ENCODE data around the gene SLC35B4.

The SLC35B4 gene

DNA sequence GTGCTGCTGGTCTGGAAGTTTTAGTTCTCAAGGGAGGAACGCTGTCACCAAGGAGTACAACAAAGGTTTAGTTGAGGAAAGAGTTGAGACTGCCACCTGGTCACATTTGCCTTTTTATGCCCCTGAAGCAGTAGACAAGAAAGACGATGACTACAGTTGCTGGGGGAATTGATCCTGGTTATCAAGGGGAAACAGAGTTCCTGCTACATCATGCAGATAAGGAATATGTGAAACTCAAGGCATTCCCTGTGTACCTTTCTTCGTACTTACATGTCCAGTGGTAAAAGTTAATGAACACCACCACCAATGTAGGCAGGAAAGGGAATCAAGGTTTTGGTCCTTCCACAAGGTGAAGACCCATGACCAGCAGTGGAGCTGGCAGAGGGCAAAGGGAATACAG, 31.8 kb downstream of the SLC35B4 start:
- no peak for DNase-seq (ENCODE audit: low read depth)
- H3K4me3 ChIP-seq (replicated peaks; ENCODE audit: low read depth, low read length) = no peak overlapping the region
- TF ChIP-seq, protein P1, sequence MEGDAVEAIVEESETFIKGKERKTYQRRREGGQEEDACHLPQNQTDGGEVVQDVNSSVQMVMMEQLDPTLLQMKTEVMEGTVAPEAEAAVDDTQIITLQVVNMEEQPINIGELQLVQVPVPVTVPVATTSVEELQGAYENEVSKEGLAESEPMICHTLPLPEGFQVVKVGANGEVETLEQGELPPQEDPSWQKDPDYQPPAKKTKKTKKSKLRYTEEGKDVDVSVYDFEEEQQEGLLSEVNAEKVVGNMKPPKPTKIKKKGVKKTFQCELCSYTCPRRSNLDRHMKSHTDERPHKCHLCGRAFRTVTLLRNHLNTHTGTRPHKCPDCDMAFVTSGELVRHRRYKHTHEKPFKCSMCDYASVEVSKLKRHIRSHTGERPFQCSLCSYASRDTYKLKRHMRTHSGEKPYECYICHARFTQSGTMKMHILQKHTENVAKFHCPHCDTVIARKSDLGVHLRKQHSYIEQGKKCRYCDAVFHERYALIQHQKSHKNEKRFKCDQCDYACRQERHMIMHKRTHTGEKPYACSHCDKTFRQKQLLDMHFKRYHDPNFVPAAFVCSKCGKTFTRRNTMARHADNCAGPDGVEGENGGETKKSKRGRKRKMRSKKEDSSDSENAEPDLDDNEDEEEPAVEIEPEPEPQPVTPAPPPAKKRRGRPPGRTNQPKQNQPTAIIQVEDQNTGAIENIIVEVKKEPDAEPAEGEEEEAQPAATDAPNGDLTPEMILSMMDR (IDR thresholded peaks at IDR 0.05; ENCODE audit: low read length, missing control alignments) = no peak

DNA sequence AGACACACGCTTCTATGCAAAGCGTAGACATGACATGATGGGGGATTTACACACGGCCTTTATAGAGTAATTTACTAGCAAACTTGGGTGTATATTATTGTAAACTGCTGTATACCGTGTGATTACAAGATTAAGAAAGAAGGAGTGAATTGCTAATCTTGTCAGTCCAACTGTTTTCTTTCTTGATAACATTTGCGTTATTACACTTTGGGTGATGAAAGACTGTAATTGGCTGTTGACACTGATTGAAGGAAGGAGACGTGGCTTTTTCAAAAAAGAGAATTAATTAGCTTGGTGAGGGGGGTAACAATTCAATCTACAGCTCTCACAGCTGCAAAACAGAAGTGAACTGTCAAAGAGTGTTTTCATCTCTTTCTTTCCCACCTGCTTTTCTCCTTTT, 32.7 kb downstream of the SLC35B4 start:
- no peak overlapping the region for H3K4me3 ChIP-seq (replicated peaks; ENCODE audit: low read depth, low read length)
- DNase-seq (ENCODE audit: low read depth) = no peak
- TF ChIP-seq, protein P1 (IDR thresholded peaks at IDR 0.05; ENCODE audit: low read length, missing control alignments) = no peak

DNA sequence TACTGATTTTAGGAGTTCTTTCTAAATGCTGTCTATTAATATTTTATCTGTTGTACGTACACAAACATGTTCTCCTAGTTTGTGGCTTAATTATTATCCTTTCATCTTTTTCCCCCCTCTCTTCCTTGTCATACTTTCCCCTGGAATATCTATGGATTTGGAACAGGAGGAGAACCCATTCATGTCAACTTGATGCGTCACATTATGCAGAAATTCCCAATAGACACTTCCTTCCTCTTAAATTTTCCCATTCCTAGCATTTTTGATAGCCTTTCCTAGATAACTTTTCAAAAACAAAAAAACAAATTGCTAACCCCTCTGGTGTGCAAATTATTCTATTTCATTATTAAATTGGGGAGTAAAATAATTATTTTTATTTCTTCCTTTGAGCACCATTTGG, 36.2 kb downstream of the SLC35B4 start:
- TF ChIP-seq, protein P1 (IDR thresholded peaks at IDR 0.05; ENCODE audit: low read length, missing control alignments) = no peak
- DNase-seq (ENCODE audit: low read depth) = no peak
- H3K4me3 ChIP-seq (replicated peaks; ENCODE audit: low read depth, low read length) = no peak overlapping the region

DNA sequence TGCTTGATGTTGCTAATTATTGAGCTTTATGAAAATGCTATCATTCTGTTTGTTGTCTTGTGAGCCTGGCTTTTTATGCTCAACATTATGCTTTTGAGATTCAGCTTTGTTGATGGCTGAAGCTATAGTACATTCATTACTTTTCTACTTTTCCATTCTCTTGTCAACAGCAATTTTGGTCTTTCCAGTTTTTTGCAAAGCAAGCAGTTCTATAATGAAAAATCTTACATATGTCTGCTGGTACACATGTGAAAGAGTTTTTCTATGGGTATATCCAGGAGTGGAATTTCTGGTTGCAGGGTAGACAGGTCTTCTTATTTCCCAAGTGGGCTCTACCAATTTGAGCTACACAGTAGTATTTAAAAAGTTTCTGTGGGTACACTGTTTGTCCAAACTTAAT, 36.8 kb downstream of the SLC35B4 start:
- no peak overlapping the region for H3K4me3 ChIP-seq (replicated peaks; ENCODE audit: low read depth, low read length)
- no peak for DNase-seq (ENCODE audit: low read depth)
- TF ChIP-seq, protein P1 (IDR thresholded peaks at IDR 0.05; ENCODE audit: low read length, missing control alignments) = no peak

DNA sequence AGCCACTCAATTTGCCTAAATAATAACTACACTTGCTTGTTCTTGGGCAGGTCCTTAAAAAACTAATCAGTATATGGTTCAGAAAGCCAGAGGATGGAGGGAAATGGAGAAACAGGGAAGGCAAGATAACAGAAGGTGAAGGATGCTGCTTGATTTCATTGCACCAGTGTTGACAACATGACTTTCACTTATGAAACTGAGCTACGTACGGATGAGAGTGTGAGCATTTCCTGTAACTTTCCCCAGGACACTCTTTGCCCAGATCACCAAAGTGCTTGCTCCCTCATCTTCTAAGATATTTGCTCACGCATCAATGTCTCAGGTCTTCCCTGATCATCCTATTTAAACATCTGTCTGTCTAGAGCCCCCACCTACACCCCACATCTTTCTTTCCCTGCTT, 37.4 kb downstream of the SLC35B4 start:
- TF ChIP-seq, protein P1 (IDR thresholded peaks at IDR 0.05; ENCODE audit: low read length, missing control alignments) = no peak
- H3K4me3 ChIP-seq (replicated peaks; ENCODE audit: low read depth, low read length) = no peak overlapping the region
- DNase-seq (ENCODE audit: low read depth) = no peak

DNA sequence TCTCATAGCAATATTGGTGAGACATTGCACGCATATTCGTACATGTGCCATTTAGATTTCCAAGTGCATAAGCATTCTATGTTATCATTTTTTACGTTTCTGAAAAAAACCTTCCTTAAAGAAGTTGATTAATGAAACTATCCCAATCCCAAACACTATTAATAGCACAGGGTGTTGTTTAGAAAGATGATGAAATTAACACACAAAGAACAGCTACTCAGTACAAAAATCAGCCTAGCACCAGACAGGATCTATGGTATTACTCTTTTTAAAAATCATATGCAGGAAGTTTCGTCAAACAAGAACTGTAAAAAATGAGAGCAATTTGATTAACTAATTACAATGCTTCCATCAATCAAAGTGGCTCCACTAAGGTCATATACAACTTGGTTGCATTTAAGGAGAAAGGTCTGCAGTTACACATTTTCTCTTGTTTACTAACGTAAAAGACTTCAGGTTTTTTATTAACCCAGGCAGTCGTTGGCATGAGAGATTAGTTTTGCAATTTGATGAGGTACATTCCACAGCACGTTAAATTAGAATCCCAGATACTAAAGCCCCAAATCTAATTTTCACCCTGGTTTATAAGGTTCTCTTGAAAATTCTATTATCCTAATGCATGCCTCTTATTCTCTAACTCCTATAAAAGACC, 38.1 kb downstream of the SLC35B4 start:
- TF ChIP-seq, protein P1 (IDR thresholded peaks at IDR 0.05; ENCODE audit: low read length, missing control alignments) = no peak
- H3K4me3 ChIP-seq (replicated peaks; ENCODE audit: low read depth, low read length) = no peak overlapping the region
- no peak for DNase-seq (ENCODE audit: low read depth)

DNA sequence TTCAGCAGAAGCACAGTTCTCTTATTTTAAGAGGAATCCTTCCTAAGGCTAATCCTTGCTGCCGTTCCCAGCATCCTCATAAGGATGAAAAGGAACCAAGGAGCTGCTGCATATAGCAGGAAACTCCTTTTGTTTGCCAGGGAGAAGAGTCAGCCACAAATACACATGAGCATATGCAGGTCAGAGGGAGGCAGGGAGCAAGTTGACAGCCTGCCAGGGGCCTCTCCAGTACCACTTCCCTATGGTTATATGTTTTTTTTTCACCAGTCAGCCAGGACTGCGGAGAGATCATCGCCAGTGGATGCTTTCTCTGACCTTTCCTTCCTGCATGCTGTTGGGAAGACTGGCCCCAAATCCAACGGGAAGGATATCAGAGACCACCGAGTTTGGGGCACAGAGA, 39.8 kb downstream of the SLC35B4 start:
- no peak for DNase-seq (ENCODE audit: low read depth)
- H3K4me3 ChIP-seq (replicated peaks; ENCODE audit: low read depth, low read length) = no peak overlapping the region
- TF ChIP-seq, protein P1 (IDR thresholded peaks at IDR 0.05; ENCODE audit: low read length, missing control alignments) = no peak

All from fibroblast of pulmonary artery (primary cell).